Pancreas (tissue), 10 donors: ENCODE measurements around the gene STIM1. TPM values are rescaled to one million over a fixed set of nuclear protein-coding genes. Genes with fewer than 3 reads are reported as not detected.

Source experiments
- ATAC-seq, 4 donors: fragments of 200-7000 bp; cut with Tn5 transposase; one replicate each; pipeline versions ENCODE4 v1.8.0 to v1.9.1; 2020; ENCODE audit warnings: mild to moderate bottlenecking in 4 of 4, moderate library complexity in 4 of 4
- DNase-seq, 6 donors: peaks; one replicate each; pipeline ENCODE4 v3.0.0-alpha.2; 2020
- FAIRE-seq: peaks from 2 replicates; lab custom pipeline; 2012; peaks lifted over from hg19 to GRCh38; lab: Jason Lieb, UNC
- H3K27ac ChIP-seq, 4 donors: fragments of 200-600 bp; sonication (generic); 1 replicate in 3 of 4; 2 replicates in 1 of 4; pipeline versions ENCODE4 v1.5.0 to v1.8.0; 2020
- H3K27me3 ChIP-seq, 4 donors: fragments of 200-600 bp; one replicate each; pipeline ENCODE4 v1.8.0; 2021
- H3K36me3 ChIP-seq, 3 donors: fragments of 200-600 bp; sonication (generic) in 1 of 3; one replicate each; pipeline versions ENCODE4 v1.5.0 to v1.8.0; 2020 to 2021
- H3K4me1 ChIP-seq, 3 donors: fragments of 200-600 bp; one replicate each; pipeline ENCODE4 v1.8.0; 2021
- H3K4me3 ChIP-seq, 4 donors: fragments of 200-600 bp; sonication (generic) in 2 of 4; one replicate each; pipeline versions ENCODE4 v1.5.0 to v1.8.0; 2020 to 2021
- H3K9me3 ChIP-seq, 4 donors: fragments of 200-600 bp; one replicate each; pipeline ENCODE4 v1.8.0; 2021
- CTCF ChIP-seq, 4 donors: fragments of 200-600 bp; sonication (generic) in 3 of 4; IDR thresholded peaks; one replicate each; pipeline versions ENCODE4 v1.5.0 to v1.8.0; 2021; ENCODE audit warnings: antibody characterized with exemption in 4 of 4
- WGBS, 2 donors: extraction: QIAGEN DNeasy Blood & Tissue Kit; methylation state at CpG; one replicate each; pipeline ENCODE4 v1.1.7; 2013; 5-methylcytosine and 5-hydroxymethylcytosine counted together
- intact Hi-C, 3 donors: fragments of 100-400 bp; cut with DNase I; formaldehyde crosslinking; loops; one replicate each; pipeline versions ENCODE4 v1.11.1 to v1.14.2; 2022
- polyA plus RNA-seq, 2 donors: library from polyadenylated mRNA; stranded (reverse); fragments of 200-250 nt; gene quantifications; one replicate each; pipeline ENCODE4 v1.2.3, GENCODE V29; 2013
- total RNA-seq, 6 donors: library from RNA; stranded (reverse); fragmentation: NEBNext Ultra II Directional in 4 of 6; extraction: Animal tissue kit (Norgen Biotek cat#: 25700) in 4 of 6; gene quantifications; one replicate each; pipeline versions ENCODE4 v1.2.1 to v1.2.4, GENCODE V29; 2021 to 2023
- donor health status: healthy with polysubstance abuse.
- donor health status: DM: no; HTN: no; CAD: no; lungs with moderate emphysema.
- donor health status: DM: no; HTN: no; CAD: no.
- donor health status: control.
- donor health status: control.
- donor health status: Bipolar disorder and iron deficiency.
- donor health status: DM: yes; HTN: yes; CAD: no.
- donor health status: DM: no; HTN: no; CAD: no.
- donor health status: DM: no; HTN: no; CAD: no.
- donor health status: DM: yes; HTN: yes; CAD: no.

Gene STIM1
- total and polyA plus RNA-seq, 8 donors, result 10.2 to 28.9 (median 18.8) TPM

GRCh38 chr11:3970108-3970507, 114.6 kb downstream of the STIM1 start:
- 93 to 95% methylated on average over 2 of the region's 2 CpGs for WGBS, 2 donors
- intact Hi-C loops, result no loop called here

GRCh38 chr11:3971756-3972404, 116.4 kb downstream of the STIM1 start:
- TF ChIP-seq CTCF (IDR thresholded peaks at IDR 0.05), result no peak
- no peak for ATAC-seq
- H3K4me3 ChIP-seq, result no peak overlapping the region
- DNase-seq, result no peak
- intact Hi-C loops, result no loop called here
- no peak overlapping the region for H3K27ac ChIP-seq
- 88 to 89% methylated on average over 2 of the region's 2 CpGs for WGBS, 2 donors
- no peaks in the 10 kb centered on the region for H3K9me3 ChIP-seq
- no peaks in the 10 kb centered on the region for H3K36me3 ChIP-seq
- no peak for FAIRE-seq
- no peaks in the 10 kb centered on the region for H3K4me1 ChIP-seq
- H3K27me3 ChIP-seq, result no peaks in the 10 kb centered on the region

More at GRCh38 chr11:3970108-3970507, 114.6 kb downstream of the STIM1 start:
- Histone ChIP-seq H3K4me3 (no peak overlapping the region), H3K4me1 (no peaks in the 10 kb centered on the region), H3K36me3 (no peaks in the 10 kb centered on the region), H3K9me3 (no peaks in the 10 kb centered on the region), H3K27me3 (no peaks in the 10 kb centered on the region), H3K27ac (no peak overlapping the region)
- TF ChIP-seq CTCF (IDR thresholded peaks at IDR 0.05), result no peak
- no peak for DNase-seq
- no peak for FAIRE-seq
- ATAC-seq, result no peak

GRCh38 chr11:3972431-3972830, 117.0 kb downstream of the STIM1 start:
- 32 to 40% methylated on average over 1 of the region's 1 CpG for WGBS, 2 donors
- Histone ChIP-seq H3K36me3 (no peaks in the 10 kb centered on the region), H3K9me3 (no peaks in the 10 kb centered on the region), H3K27ac (no peak overlapping the region), H3K4me3 (no peak overlapping the region), H3K4me1 (no peaks in the 10 kb centered on the region), H3K27me3 (no peaks in the 10 kb centered on the region)
- intact Hi-C loops, result no loop called here
- ATAC-seq (no peak), DNase-seq (no peak), FAIRE-seq (no peak)
- TF ChIP-seq CTCF (IDR thresholded peaks at IDR 0.05), result no peak

GRCh38 chr11:3977078-3977477, 121.6 kb downstream of the STIM1 start:
- FAIRE-seq (no peak), ATAC-seq (no peak)

More at GRCh38 chr11:3977078-3977477, 121.6 kb downstream of the STIM1 start:
- no peaks in the 10 kb centered on the region for H3K36me3 ChIP-seq
- no peak for TF ChIP-seq CTCF (IDR thresholded peaks at IDR 0.05)
- no peaks in the 10 kb centered on the region for H3K9me3 ChIP-seq
- H3K27ac ChIP-seq, result no peak overlapping the region
- no peaks in the 10 kb centered on the region for H3K27me3 ChIP-seq
- no peak overlapping the region for H3K4me3 ChIP-seq
- no peaks in the 10 kb centered on the region for H3K4me1 ChIP-seq
- no peak for DNase-seq
- 90 to 93% methylated on average over 1 of the region's 1 CpG for WGBS, 2 donors
- intact Hi-C loops, result no loop called here
